Measurements from ENCODE around the gene DNMBP.

The DNMBP gene

GRCh38 chr10:99832439-99832838 is 177.3 kb downstream of the DNMBP start:
- Histone ChIP-seq H3K4me3 (replicated peaks; ENCODE audit: insufficient read depth, low read length) (no peak overlapping the region), H3K27me3 (ENCODE audit: insufficient read depth, poor library complexity, severe bottlenecking) (no peaks in the 10 kb centered on the region), H3K27ac (replicated peaks) (no peak overlapping the region)
- TF ChIP-seq SPI1 (IDR thresholded peaks at IDR 0.05; ENCODE audit: borderline replicate concordance, low read depth) (no peak), GABPA (IDR thresholded peaks at IDR 0.05; ENCODE audit: low read depth) (no peak), POLR2AphosphoS5 (IDR thresholded peaks at IDR 0.05; ENCODE audit: low read depth) (no peak), CTCF (IDR thresholded peaks at IDR 0.05; ENCODE audit: insufficient read depth, low read length) (no peak), REST (IDR thresholded peaks at IDR 0.05; ENCODE audit: insufficient replicate concordance, low read depth) (no peak)
- DNase-seq (ENCODE audit: low read depth in 1 of 2, low spot score in 1 of 2) = no peak

GRCh38 chr10:99828464-99828863 is 181.3 kb downstream of the DNMBP start:
- Histone ChIP-seq H3K27ac (replicated peaks) (no peak overlapping the region), H3K4me3 (replicated peaks; ENCODE audit: insufficient read depth, low read length) (no peak overlapping the region), H3K27me3 (ENCODE audit: insufficient read depth, poor library complexity, severe bottlenecking) (no peaks in the 10 kb centered on the region)
- TF ChIP-seq POLR2AphosphoS5 (IDR thresholded peaks at IDR 0.05; ENCODE audit: low read depth) (no peak), REST (IDR thresholded peaks at IDR 0.05; ENCODE audit: insufficient replicate concordance, low read depth) (no peak), SPI1 (IDR thresholded peaks at IDR 0.05; ENCODE audit: borderline replicate concordance, low read depth) (no peak), CTCF (IDR thresholded peaks at IDR 0.05; ENCODE audit: insufficient read depth, low read length) (no peak), GABPA (IDR thresholded peaks at IDR 0.05; ENCODE audit: low read depth) (no peak)
- no peak for DNase-seq (ENCODE audit: low read depth in 1 of 2, low spot score in 1 of 2)

GRCh38 chr10:99827936-99828335 is 181.8 kb downstream of the DNMBP start:
- no peak for DNase-seq (ENCODE audit: low read depth in 1 of 2, low spot score in 1 of 2)
- Histone ChIP-seq H3K27me3 (ENCODE audit: insufficient read depth, poor library complexity, severe bottlenecking) (no peaks in the 10 kb centered on the region), H3K27ac (replicated peaks) (no peak overlapping the region), H3K4me3 (replicated peaks; ENCODE audit: insufficient read depth, low read length) (no peak overlapping the region)
- TF ChIP-seq SPI1 (IDR thresholded peaks at IDR 0.05; ENCODE audit: borderline replicate concordance, low read depth) (no peak), GABPA (IDR thresholded peaks at IDR 0.05; ENCODE audit: low read depth) (no peak), POLR2AphosphoS5 (IDR thresholded peaks at IDR 0.05; ENCODE audit: low read depth) (no peak), CTCF (IDR thresholded peaks at IDR 0.05; ENCODE audit: insufficient read depth, low read length) (no peak), REST (IDR thresholded peaks at IDR 0.05; ENCODE audit: insufficient replicate concordance, low read depth) (no peak)

Data from HL-60 (cell line).